ENCODE results near the gene TUBA4A. TPM values are rescaled to one million over a fixed set of nuclear protein-coding genes. Genes with fewer than 3 reads are reported as not detected.

The TUBA4A gene
- total RNA-seq, result 100 to 1,000 TPM in 1 of 5 donors, 10 to 100 TPM in 4; 18.7 to 141 (median 27.2) TPM
- 10 to 100 TPM; 28.9 to 68.8 (median 51.0) TPM for polyA plus RNA-seq
- long read RNA-seq, donor 1, partial matches to known transcripts, result 0 of 3 reads
- long read RNA-seq, donor 1, other reads (novel, unspliced or antisense), result 0 of 3 reads
- long read RNA-seq, donor 2, partial matches to known transcripts, result 0 of 1 reads
- long read RNA-seq, donor 2, other reads (novel, unspliced or antisense), result 0 of 1 reads
- long read RNA-seq, donor 3, transcript TUBA4A-201 (4 exons, 2,162 nt), result major isoform, 6 of 8 reads
- long read RNA-seq, donor 3, partial matches to known transcripts, result 0 of 8 reads
- long read RNA-seq, donor 3, other reads (novel, unspliced or antisense), result 0 of 8 reads
- long read RNA-seq, donor 4, result 0 reads
- long read RNA-seq, donor 5, transcript TUBA4A-201 (4 exons, 2,162 nt), result major isoform, 5 of 19 reads
- long read RNA-seq, donor 5, partial matches to known transcripts, result 0 of 19 reads
- long read RNA-seq, donor 5, other reads (novel, unspliced or antisense), result 14 of 19 reads
- long read RNA-seq, donor 6, result 0 reads
- long read RNA-seq, donor 7, transcript TUBA4A-201 (4 exons, 2,162 nt), result major isoform, 14 of 25 reads
- long read RNA-seq, donor 7, partial matches to known transcripts, result 10 of 25 reads
- long read RNA-seq, donor 7, other reads (novel, unspliced or antisense), result 0 of 25 reads
- long read RNA-seq, donor 8, transcript TUBA4A-201 (4 exons, 2,162 nt), result major isoform, 6 of 7 reads
- long read RNA-seq, donor 8, partial matches to known transcripts, result 0 of 7 reads
- long read RNA-seq, donor 8, other reads (novel, unspliced or antisense), result 0 of 7 reads
- long read RNA-seq, donor 9, transcript TUBA4A-201 (4 exons, 2,162 nt), result major isoform, 10 of 10 reads
- long read RNA-seq, donor 9, partial matches to known transcripts, result 0 of 10 reads
- long read RNA-seq, donor 9, other reads (novel, unspliced or antisense), result 0 of 10 reads
- long read RNA-seq, donor 10, partial matches to known transcripts, result 0 of 7 reads
- long read RNA-seq, donor 10, other reads (novel, unspliced or antisense), result 0 of 7 reads

GRCh38 chr2:219253753-219254589 lies at the start of gene TUBA4A:
TUBA4A (minus strand) TSS chr2:219253918; CDS start chr2:219253858, 60 bp downstream.
- Histone ChIP-seq H3K27ac (peak within 1 kb of the TSS; percentile 88 to 98 (median 94)), H3K27me3 (peaks cover 0 to 8% (median 0%) of the 10 kb centered on the region in 3 donors), H3K36me3 (peaks cover 12 to 18% (median 16%) of the 10 kb centered on the region in 4 donors), H3K4me1 (peaks cover 56 to 62% (median 58%) of the 10 kb centered on the region in 4 donors), H3K4me3 (peak within 1 kb of the TSS; percentile 59 to 75 (median 72)), H3K9me3 (no peaks in the 10 kb centered on the region)
- intact Hi-C loops (cut with DNase I; ENCODE audit: low total_unique reads), result no loop called here
- DNase-seq, result peak; percentile 94
- 0 to 1% (median 1%) methylated on average over 11 to 76 of the region's 76 CpGs for WGBS, 5 donors
- no peak for TF ChIP-seq EP300 (IDR thresholded peaks at IDR 0.05)
- TF ChIP-seq, protein P1, sequence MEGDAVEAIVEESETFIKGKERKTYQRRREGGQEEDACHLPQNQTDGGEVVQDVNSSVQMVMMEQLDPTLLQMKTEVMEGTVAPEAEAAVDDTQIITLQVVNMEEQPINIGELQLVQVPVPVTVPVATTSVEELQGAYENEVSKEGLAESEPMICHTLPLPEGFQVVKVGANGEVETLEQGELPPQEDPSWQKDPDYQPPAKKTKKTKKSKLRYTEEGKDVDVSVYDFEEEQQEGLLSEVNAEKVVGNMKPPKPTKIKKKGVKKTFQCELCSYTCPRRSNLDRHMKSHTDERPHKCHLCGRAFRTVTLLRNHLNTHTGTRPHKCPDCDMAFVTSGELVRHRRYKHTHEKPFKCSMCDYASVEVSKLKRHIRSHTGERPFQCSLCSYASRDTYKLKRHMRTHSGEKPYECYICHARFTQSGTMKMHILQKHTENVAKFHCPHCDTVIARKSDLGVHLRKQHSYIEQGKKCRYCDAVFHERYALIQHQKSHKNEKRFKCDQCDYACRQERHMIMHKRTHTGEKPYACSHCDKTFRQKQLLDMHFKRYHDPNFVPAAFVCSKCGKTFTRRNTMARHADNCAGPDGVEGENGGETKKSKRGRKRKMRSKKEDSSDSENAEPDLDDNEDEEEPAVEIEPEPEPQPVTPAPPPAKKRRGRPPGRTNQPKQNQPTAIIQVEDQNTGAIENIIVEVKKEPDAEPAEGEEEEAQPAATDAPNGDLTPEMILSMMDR (IDR thresholded peaks at IDR 0.05), result peak in 2 of 7 experiments; percentile 16 to 28
- TF ChIP-seq POLR2AphosphoS5 (IDR thresholded peaks at IDR 0.05), result peak; percentile 91 to 99 (median 99)
- peak in 2 of 4 donors; percentile 80 to 93 for TF ChIP-seq POLR2A (IDR thresholded peaks at IDR 0.05)

GRCh38 chr2:219302412-219302968 lies 48.8 kb upstream of the TUBA4A start:
- TF ChIP-seq, protein P1 (IDR thresholded peaks at IDR 0.05), result no peak
- TF ChIP-seq EP300 (IDR thresholded peaks at IDR 0.05), result no peak
- TF ChIP-seq POLR2AphosphoS5 (IDR thresholded peaks at IDR 0.05), result no peak
- no peak for TF ChIP-seq POLR2A (IDR thresholded peaks at IDR 0.05)
- WGBS, 5 donors, result 60 to 78% (median 65%) methylated on average over 9 to 11 of the region's 11 CpGs
- Histone ChIP-seq H3K27ac (no peak overlapping the region), H3K4me1 (peaks cover 0 to 8% (median 5%) of the 10 kb centered on the region in 4 donors), H3K36me3 (no peaks in the 10 kb centered on the region), H3K27me3 (peaks cover 0 to 73% (median 21%) of the 10 kb centered on the region in 3 donors), H3K4me3 (no peak overlapping the region), H3K9me3 (no peaks in the 10 kb centered on the region)
- intact Hi-C loops (cut with DNase I; ENCODE audit: low total_unique reads), result loop anchor here (5.0 to 10.0 kb wide), 2 partner anchors 140 to 278 kb away; partner anchors contain the start of gene NHEJ1
- no peak for DNase-seq

- H3K9me3 ChIP-seq, result no peaks in the 10 kb centered on the region
- H3K27ac ChIP-seq, result no peak overlapping the region
- no peak for TF ChIP-seq EP300 (IDR thresholded peaks at IDR 0.05)
- no peak for TF ChIP-seq POLR2AphosphoS5 (IDR thresholded peaks at IDR 0.05)
- TF ChIP-seq, protein P1 (IDR thresholded peaks at IDR 0.05), result no peak
- TF ChIP-seq POLR2A (IDR thresholded peaks at IDR 0.05), result no peak
- H3K4me1 ChIP-seq, result peaks cover 0 to 12% (median 8%) of the 10 kb centered on the region in 4 donors
- 55 to 62% (median 57%) methylated on average over 5 of the region's 5 CpGs for WGBS, 5 donors
- H3K36me3 ChIP-seq, result no peaks in the 10 kb centered on the region
- no peak for DNase-seq
- intact Hi-C loops (cut with DNase I; ENCODE audit: low total_unique reads), result loop anchor here (5.0 to 10.0 kb wide), 2 partner anchors 138 to 275 kb away; partner anchors contain the start of gene NHEJ1
- H3K27me3 ChIP-seq, result peaks cover 0 to 49% (median 18%) of the 10 kb centered on the region in 3 donors
- no peak overlapping the region for H3K4me3 ChIP-seq
These were observed 46.3 kb upstream of the TUBA4A start for GRCh38 chr2:219300022-219300421.

Measured in stomach (tissue), 19 donors.